Neural progenitor cell (in vitro differentiated cells): Measurements from ENCODE around the gene SOD3.

Experiments
- EZH2phosphoT487 ChIP-seq: fragments of 200-600 bp; sonication (generic); IDR thresholded peaks from 2 replicates; pipeline ENCODE4 v1.6.1; 2017; ENCODE audit warnings: antibody characterized with exemption
- TF ChIP-seq, protein P1 (sequence below): fragments of 200-600 bp; sonication (generic); IDR thresholded peaks from 2 replicates; pipeline ENCODE4 v1.5.1; 2017; ENCODE audit warnings: antibody characterized with exemption, mild to moderate bottlenecking

GRCh38 chr4:24809376-24809775, 14.0 kb downstream of the SOD3 start:
- TF ChIP-seq, protein P1, sequence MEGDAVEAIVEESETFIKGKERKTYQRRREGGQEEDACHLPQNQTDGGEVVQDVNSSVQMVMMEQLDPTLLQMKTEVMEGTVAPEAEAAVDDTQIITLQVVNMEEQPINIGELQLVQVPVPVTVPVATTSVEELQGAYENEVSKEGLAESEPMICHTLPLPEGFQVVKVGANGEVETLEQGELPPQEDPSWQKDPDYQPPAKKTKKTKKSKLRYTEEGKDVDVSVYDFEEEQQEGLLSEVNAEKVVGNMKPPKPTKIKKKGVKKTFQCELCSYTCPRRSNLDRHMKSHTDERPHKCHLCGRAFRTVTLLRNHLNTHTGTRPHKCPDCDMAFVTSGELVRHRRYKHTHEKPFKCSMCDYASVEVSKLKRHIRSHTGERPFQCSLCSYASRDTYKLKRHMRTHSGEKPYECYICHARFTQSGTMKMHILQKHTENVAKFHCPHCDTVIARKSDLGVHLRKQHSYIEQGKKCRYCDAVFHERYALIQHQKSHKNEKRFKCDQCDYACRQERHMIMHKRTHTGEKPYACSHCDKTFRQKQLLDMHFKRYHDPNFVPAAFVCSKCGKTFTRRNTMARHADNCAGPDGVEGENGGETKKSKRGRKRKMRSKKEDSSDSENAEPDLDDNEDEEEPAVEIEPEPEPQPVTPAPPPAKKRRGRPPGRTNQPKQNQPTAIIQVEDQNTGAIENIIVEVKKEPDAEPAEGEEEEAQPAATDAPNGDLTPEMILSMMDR = peak; percentile 41
- no peak for TF ChIP-seq EZH2phosphoT487
